GM18907 (cell line): ENCODE results near the gene HSD3B2.

Experiments
- ATAC-seq: cut with Tn5 transposase; IDR thresholded peaks from one replicate; pipeline ENCODE4 v1.9.1; 2021; ENCODE audit warnings: mild to moderate bottlenecking, moderate library complexity; ENCODE audit not compliant: unreplicated experiment

HSD3B2 gene

GRCh38 chr1:119396982-119397381, 18.0 kb upstream of the HSD3B2 start:
- no peak for ATAC-seq

GRCh38 chr1:119397986-119398385, 17.0 kb upstream of the HSD3B2 start:
- ATAC-seq = no peak

- no peak for ATAC-seq
Measured at GRCh38 chr1:119404736-119405135, 10.2 kb upstream of the HSD3B2 start.

GRCh38 chr1:119409731-119410130, 5.2 kb upstream of the HSD3B2 start:
- ATAC-seq = no peak

GRCh38 chr1:119410961-119411360, 4.0 kb upstream of the HSD3B2 start:
- ATAC-seq = no peak

GRCh38 chr1:119416006-119416640, 1.2 kb downstream of the HSD3B2 start:
- ATAC-seq = no peak

GRCh38 chr1:119419109-119419508, 4.2 kb downstream of the HSD3B2 start:
- no peak for ATAC-seq

- no peak for ATAC-seq
Measured at GRCh38 chr1:119420638-119421037, 5.7 kb downstream of the HSD3B2 start.

- no peak for ATAC-seq
Measured at GRCh38 chr1:119422631-119423030, 7.7 kb downstream of the HSD3B2 start.

GRCh38 chr1:119428991-119429390, 14.0 kb downstream of the HSD3B2 start:
- no peak for ATAC-seq

- no peak for ATAC-seq
Measured at GRCh38 chr1:119429687-119430086, 14.7 kb downstream of the HSD3B2 start.

GRCh38 chr1:119430486-119430885, 15.5 kb downstream of the HSD3B2 start:
- no peak for ATAC-seq

GRCh38 chr1:119431836-119432235, 16.9 kb downstream of the HSD3B2 start:
- ATAC-seq = no peak

GRCh38 chr1:119435052-119435451, 20.1 kb downstream of the HSD3B2 start:
- no peak for ATAC-seq

GRCh38 chr1:119438761-119439160, 23.8 kb downstream of the HSD3B2 start:
- no peak for ATAC-seq

GRCh38 chr1:119440721-119441307, 25.9 kb downstream of the HSD3B2 start:
- ATAC-seq = no peak

- no peak for ATAC-seq
Measured at GRCh38 chr1:119442756-119443155, 27.8 kb downstream of the HSD3B2 start.

- no peak for ATAC-seq
Measured at GRCh38 chr1:119446321-119446720, 31.4 kb downstream of the HSD3B2 start.

GRCh38 chr1:119447344-119448126, 32.6 kb downstream of the HSD3B2 start:
- ATAC-seq = no peak

- no peak for ATAC-seq
Measured at GRCh38 chr1:119448127-119448511, 33.2 kb downstream of the HSD3B2 start.

GRCh38 chr1:119449971-119450370, 35.0 kb downstream of the HSD3B2 start:
- no peak for ATAC-seq

- ATAC-seq = no peak
Measured at GRCh38 chr1:119451158-119451557, 36.2 kb downstream of the HSD3B2 start.
